ENCODE measurements around the gene RNF25. TPM values are rescaled to one million over a fixed set of nuclear protein-coding genes. Genes with fewer than 3 reads are reported as not detected.

The RNF25 gene
- total and polyA plus RNA-seq, 2 of the 4 experiments (the other 2 are of a cell fraction) = 56.5 to 78.1 TPM

- no peak for ATAC-seq (ENCODE audit: low read depth)
- H3K36me3 ChIP-seq (ENCODE audit: control insufficient read depth, insufficient read depth, low read length) = peaks cover 36% of the 10 kb centered on the region
- dilution Hi-C loops (cut with HindIII; ENCODE audit: low sequenced_read_pairs, unreplicated experiment) = no loop called here
These were observed 27.1 kb upstream of the RNF25 start for GRCh38 chr2:218698885-218699284.

More at GRCh38 chr2:218698885-218699284, 27.1 kb upstream of the RNF25 start:
- intact Hi-C loops (cut with micrococcal nuclease) (no loop called here), in situ Hi-C loops (cut with MboI; ENCODE audit: low sequenced_read_pairs) (no loop called here)
- H3K27me3 ChIP-seq (ENCODE audit: control insufficient read depth, insufficient read depth, low read length) = no peaks in the 10 kb centered on the region
- no peak overlapping the region for H4K5ac ChIP-seq (ENCODE audit: low read depth, low read length)
- POLR2A ChIA-PET (ENCODE audit: unreplicated experiment) = no interaction called here
- H2BK15ac ChIP-seq (ENCODE audit: low read depth, low read length) = no peak overlapping the region
- no peaks in the 10 kb centered on the region for H3K9me3 ChIP-seq (ENCODE audit: control insufficient read depth, insufficient read depth, low read length)
- H3K18ac ChIP-seq (ENCODE audit: low read depth, low read length) = no peak overlapping the region
- H3K4me3 ChIP-seq (ENCODE audit: insufficient read depth, low read depth, low read length) = no peak overlapping the region
- BruUV-seq (replicated peaks) = no TSS peak
- peaks cover 3% of the 10 kb centered on the region; the same call in 1 of the 2 replicates for H3K4me1 ChIP-seq (ENCODE audit: control insufficient read depth, insufficient read depth, low read length)
- H4K91ac ChIP-seq (ENCODE audit: insufficient read depth, low read depth, low read length) = no peak overlapping the region
- H3K4me2 ChIP-seq (ENCODE audit: low read depth, low read length) = no peak overlapping the region
- H3K23ac ChIP-seq (ENCODE audit: low read depth, low read length) = no peak overlapping the region
- no peaks in the 10 kb centered on the region for H3K79me1 ChIP-seq (ENCODE audit: low read depth in 1 of 2, low read length in 2 of 2)
- no peak overlapping the region for H4K8ac ChIP-seq (ENCODE audit: low read depth in 2 of 2, low read length in 2 of 2)
- no peak overlapping the region for H2BK5ac ChIP-seq (ENCODE audit: low read depth, low read length, poor library complexity, severe bottlenecking)
- H2AK5ac ChIP-seq (ENCODE audit: low read depth, low read length) = no peak overlapping the region
- H4K20me1 ChIP-seq (ENCODE audit: insufficient read depth, low read length) = no peaks in the 10 kb centered on the region
- peaks cover 3% of the 10 kb centered on the region; the same call in 1 of the 2 replicates for H3K9me1 ChIP-seq (ENCODE audit: insufficient read depth, low read length)
- WGBS, 2 experiments (ENCODE audit: extremely low coverage in 2 of 2, insufficient read length in 1 of 2) = 98% methylated on average over 4 of the region's 8 CpGs; no CpG with 5 or more reads in 1 of the 2 experiments
- DNase-seq = no peak
- H3K14ac ChIP-seq (replicated peaks; ENCODE audit: low read depth, low read length) = no peak overlapping the region
- H3K4ac ChIP-seq (ENCODE audit: low read depth, low read length) = no peak overlapping the region
- H2BK120ac ChIP-seq (ENCODE audit: low read depth, low read length) = no peak overlapping the region
- no peak overlapping the region for H2BK20ac ChIP-seq (ENCODE audit: low read depth, low read length)
- H3K9ac ChIP-seq (ENCODE audit: low read depth, low read length) = no peak overlapping the region
- no peak overlapping the region for H2AFZ ChIP-seq (replicated peaks; ENCODE audit: low read length, poor library complexity)
- H2AK9ac ChIP-seq (replicated peaks; ENCODE audit: low read depth, low read length, poor library complexity) = no peak overlapping the region
- no peak for TF ChIP-seq USF2 (IDR thresholded peaks at IDR 0.05; ENCODE audit: low read depth, low read length)
- TF ChIP-seq CHD1 (IDR thresholded peaks at IDR 0.05; ENCODE audit: low read depth, low read length) = no peak
- no peak for TF ChIP-seq CEBPB (IDR thresholded peaks at IDR 0.05; ENCODE audit: low read depth, low read length)
- no peak for TF ChIP-seq CTCF (conservative IDR thresholded peaks at IDR 0.05; ENCODE audit: low read depth, low read length)
- no peak for TF ChIP-seq POLR2A (IDR thresholded peaks at IDR 0.05; ENCODE audit: low read depth, low read length)
- no peak for TF ChIP-seq SMC3 (IDR thresholded peaks at IDR 0.05; ENCODE audit: low read depth, low read length)
- no peak for TF ChIP-seq BHLHE40 (IDR thresholded peaks at IDR 0.05; ENCODE audit: low read depth, low read length)
- TF ChIP-seq RFX5 (IDR thresholded peaks at IDR 0.05; ENCODE audit: low read depth, low read length) = no peak
- H3K27ac ChIP-seq (ENCODE audit: insufficient read depth, low read length) = no peak overlapping the region
- H3K56ac ChIP-seq (ENCODE audit: extremely low read depth, insufficient read depth, low read length) = no peak overlapping the region
- CTCF ChIA-PET = no interaction called here
